Gastrocnemius medialis (tissue), 4 donors: Measurements from ENCODE around the gene SPEN.

ENCODE experiments used
- CTCF ChIP-seq, 5 experiments: fragments of 450-650 bp in 3 of 5; fragments of 200-600 bp in 2 of 5; sonication (generic) in 2 of 5; IDR thresholded peaks in 4 of 5; conservative IDR thresholded peaks in 1 of 5; 1 replicate in 4 of 5; 2 replicates in 1 of 5; pipeline ENCODE4 v1.5.1; 2016 to 2019; ENCODE audit warnings: antibody characterized with exemption in 5 of 5, mild to moderate bottlenecking in 3 of 5, moderate library complexity in 3 of 5
- POLR2A ChIP-seq, 2 donors: fragments of 450-650 bp; IDR thresholded peaks; one replicate each; pipeline ENCODE4 v1.6.1; 2017; ENCODE audit warnings: antibody characterized with exemption in 2 of 2, mild to moderate bottlenecking in 2 of 2, moderate library complexity in 2 of 2

GRCh38 chr1:15928971-15929965, 81.8 kb downstream of the SPEN start:
- no peak for TF ChIP-seq CTCF (IDR thresholded peaks at IDR 0.05 in 4 of 5, conservative IDR thresholded peaks at IDR 0.05 in 1 of 5)
- no peak for TF ChIP-seq POLR2A (IDR thresholded peaks at IDR 0.05)
